NCI-H2171 treated with DMSO at 0.1 percent for 48 hours (cell line): Measurements from ENCODE around the gene CPLX1.
"Not testable (repeated sequence)": the region's sequence is repeated elsewhere in the genome, so short reads cannot be mapped to it uniquely, and the experiment has no call there.

Experiments used
- DNase-seq: peaks from one replicate; lab custom pipeline; 2025; lab: John Stamatoyannopoulos, UW

Gene CPLX1

GRCh38 chr4:775485-775884, 50.4 kb downstream of the CPLX1 start:
- not testable (repeated sequence) for DNase-seq

- not testable (repeated sequence) for DNase-seq
Measured at GRCh38 chr4:774419-775092, 51.4 kb downstream of the CPLX1 start.

- no peak for DNase-seq
Measured at GRCh38 chr4:773214-773613, 52.7 kb downstream of the CPLX1 start.

GRCh38 chr4:772776-773175, 53.2 kb downstream of the CPLX1 start:
- no peak for DNase-seq

GRCh38 chr4:772118-772517, 53.8 kb downstream of the CPLX1 start:
- DNase-seq = no peak

GRCh38 chr4:771464-771863, 54.5 kb downstream of the CPLX1 start:
- DNase-seq = no peak

- DNase-seq = no peak
Measured at GRCh38 chr4:770022-770421, 55.9 kb downstream of the CPLX1 start.

- no peak for DNase-seq
Measured at GRCh38 chr4:769511-769910, 56.4 kb downstream of the CPLX1 start.

GRCh38 chr4:768995-769394, 56.9 kb downstream of the CPLX1 start:
- no peak for DNase-seq

GRCh38 chr4:768076-768475, 57.9 kb downstream of the CPLX1 start:
- DNase-seq = no peak

GRCh38 chr4:766559-767283, 59.2 kb downstream of the CPLX1 start:
- no peak for DNase-seq

- no peak for DNase-seq
Measured at GRCh38 chr4:766152-766515, 59.8 kb downstream of the CPLX1 start.

- no peak for DNase-seq
Measured at GRCh38 chr4:764405-765169, 61.3 kb downstream of the CPLX1 start.

- no peak for DNase-seq
Measured at GRCh38 chr4:763922-764321, 62.0 kb downstream of the CPLX1 start.

- DNase-seq = no peak
Measured at GRCh38 chr4:763191-763810, 62.6 kb downstream of the CPLX1 start.

GRCh38 chr4:762211-763190, 63.4 kb downstream of the CPLX1 start:
- DNase-seq = no peak

- DNase-seq = no peak
Measured at GRCh38 chr4:761739-762138, 64.2 kb downstream of the CPLX1 start.

- DNase-seq = no peak
Measured at GRCh38 chr4:761086-761485, 64.8 kb downstream of the CPLX1 start.

GRCh38 chr4:760616-761015, 65.3 kb downstream of the CPLX1 start:
- no peak for DNase-seq

- DNase-seq = not testable (repeated sequence)
Measured at GRCh38 chr4:759810-760209, 66.1 kb downstream of the CPLX1 start.

GRCh38 chr4:757111-757510, 68.8 kb downstream of the CPLX1 start:
- DNase-seq = no peak
